Fibroblast of peridontal ligament (primary cell): ENCODE results near the gene TP73.
A peak's percentile ranks its signal among the peaks of the same experiment; 100 is the strongest.
"Not testable (repeated sequence)": the region's sequence is repeated elsewhere in the genome, so short reads cannot be mapped to it uniquely, and the experiment has no call there.

ENCODE experiments used
- DNase-seq: peaks from one replicate; pipeline ENCODE4 v3.0.0-alpha.2; 2010; ENCODE audit errors: extremely low read depth

The TP73 gene

GRCh38 chr1:3742439-3743298 lies 90.4 kb downstream of the TP73 start:
- no peak for DNase-seq

GRCh38 chr1:3743421-3743820 lies 91.1 kb downstream of the TP73 start:
- no peak for DNase-seq

GRCh38 chr1:3743826-3744225 lies 91.5 kb downstream of the TP73 start:
- DNase-seq: no peak

GRCh38 chr1:3744646-3745045 lies 92.3 kb downstream of the TP73 start:
- no peak for DNase-seq

GRCh38 chr1:3745071-3745470 lies 92.8 kb downstream of the TP73 start:
- DNase-seq: no peak

GRCh38 chr1:3745590-3746381 lies 93.5 kb downstream of the TP73 start:
- DNase-seq: no peak

- no peak for DNase-seq
Measured at GRCh38 chr1:3746389-3746829, 94.1 kb downstream of the TP73 start.

- DNase-seq: peak; percentile 66
Measured at GRCh38 chr1:3746830-3747521, 94.7 kb downstream of the TP73 start.

GRCh38 chr1:3747522-3747848 lies 95.2 kb downstream of the TP73 start:
- DNase-seq: no peak

- DNase-seq: no peak
Measured at GRCh38 chr1:3747903-3748302, 95.6 kb downstream of the TP73 start.

GRCh38 chr1:3748316-3748900 lies 96.1 kb downstream of the TP73 start:
- DNase-seq: not testable (repeated sequence)

- DNase-seq: no peak
Measured at GRCh38 chr1:3749512-3749911, 97.2 kb downstream of the TP73 start.

GRCh38 chr1:3750741-3751140 lies 98.4 kb downstream of the TP73 start:
- DNase-seq: no peak

GRCh38 chr1:3752400-3752945 lies 100.2 kb downstream of the TP73 start, which contains the start of gene CCDC27:
CCDC27 (plus strand) TSS chr1:3752450; CDS start chr1:3752482, 32 bp downstream.
- no peak for DNase-seq

GRCh38 chr1:3753656-3754454 lies 101.5 kb downstream of the TP73 start:
- DNase-seq: no peak

GRCh38 chr1:3756394-3756793 lies 104.1 kb downstream of the TP73 start:
- no peak for DNase-seq

GRCh38 chr1:3759164-3759563 lies 106.8 kb downstream of the TP73 start:
- DNase-seq: no peak

GRCh38 chr1:3759796-3760195 lies 107.5 kb downstream of the TP73 start:
- DNase-seq: no peak

- DNase-seq: no peak
Measured at GRCh38 chr1:3761296-3762010, 109.1 kb downstream of the TP73 start.
